ENCODE measurements around the gene ZNF213. TPM values are rescaled to one million over a fixed set of nuclear protein-coding genes. Genes with fewer than 3 reads are reported as not detected.
"Not testable (repeated sequence)": the region's sequence is repeated elsewhere in the genome, so short reads cannot be mapped to it uniquely, and the experiment has no call there.

The ZNF213 gene
- total and polyA plus RNA-seq, 2 donors from 2014 or later: 5.6 to 12.5 TPM

- FAIRE-seq (no peak), DNase-seq (no peak)
- Histone ChIP-seq H3K4me3 (ENCODE audit: low read length in 3 of 3) (no peak overlapping the region), H3K27ac (ENCODE audit: low read depth in 2 of 2, low read length in 2 of 2) (no peak overlapping the region), H3K4me1 (ENCODE audit: control insufficient read depth in 2 of 3, insufficient read depth in 2 of 3, low read depth in 1 of 3, low read length in 3 of 3) (peaks cover 0 to 7% (median 0%) of the 10 kb centered on the region in 3 donors), H3K9ac (ENCODE audit: low read length in 3 of 3) (no peak overlapping the region), H3K36me3 (ENCODE audit: control insufficient read depth in 2 of 3, insufficient read depth in 3 of 3, low read length in 3 of 3) (no peaks in the 10 kb centered on the region), H3K27me3 (ENCODE audit: control insufficient read depth, insufficient read depth, low read length) (peaks cover 64% of the 10 kb centered on the region), H3K9me3 (ENCODE audit: control insufficient read depth in 2 of 3, insufficient read depth in 1 of 3, low read length in 3 of 3) (no peaks in the 10 kb centered on the region)
- TF ChIP-seq CTCF (IDR thresholded peaks at IDR 0.05; ENCODE audit: borderline replicate concordance, extremely low read depth, insufficient read depth): no peak
- intact Hi-C loops (cut with DNase I): no loop called here
These were observed 45.6 kb downstream of the ZNF213 start for GRCh38 chr16:3180445-3180878.

- H3K27ac ChIP-seq (ENCODE audit: low read depth in 2 of 2, low read length in 2 of 2); intact Hi-C loops (cut with DNase I); H3K4me3 ChIP-seq (ENCODE audit: low read length in 3 of 3); DNase-seq; H3K9ac ChIP-seq (ENCODE audit: low read length in 3 of 3); H3K4me1 ChIP-seq (ENCODE audit: control insufficient read depth in 2 of 3, insufficient read depth in 2 of 3, low read depth in 1 of 3, low read length in 3 of 3); FAIRE-seq; H3K9me3 ChIP-seq (ENCODE audit: control insufficient read depth in 2 of 3, insufficient read depth in 1 of 3, low read length in 3 of 3); H3K36me3 ChIP-seq (ENCODE audit: control insufficient read depth in 2 of 3, insufficient read depth in 3 of 3, low read length in 3 of 3): not testable (repeated sequence)
- peaks cover 66% of the 10 kb centered on the region for H3K27me3 ChIP-seq (ENCODE audit: control insufficient read depth, insufficient read depth, low read length)
These were observed 47.4 kb downstream of the ZNF213 start for GRCh38 chr16:3182293-3182607.

GRCh38 chr16:3182608-3183444 lies 48.0 kb downstream of the ZNF213 start:
- no peaks in the 10 kb centered on the region for H3K36me3 ChIP-seq (ENCODE audit: control insufficient read depth in 2 of 3, insufficient read depth in 3 of 3, low read length in 3 of 3)
- no peak overlapping the region for H3K4me3 ChIP-seq (ENCODE audit: low read length in 3 of 3)
- no peak overlapping the region for H3K9ac ChIP-seq (ENCODE audit: low read length in 3 of 3)
- peaks cover 70% of the 10 kb centered on the region for H3K27me3 ChIP-seq (ENCODE audit: control insufficient read depth, insufficient read depth, low read length)
- no peak overlapping the region for H3K27ac ChIP-seq (ENCODE audit: low read depth in 2 of 2, low read length in 2 of 2)
- TF ChIP-seq CTCF (IDR thresholded peaks at IDR 0.05; ENCODE audit: borderline replicate concordance, extremely low read depth, insufficient read depth): no peak
- DNase-seq (peak in 1 of 5 donors; percentile 41), FAIRE-seq (no peak)
- peaks cover 0 to 7% (median 0%) of the 10 kb centered on the region in 3 donors for H3K4me1 ChIP-seq (ENCODE audit: control insufficient read depth in 2 of 3, insufficient read depth in 2 of 3, low read depth in 1 of 3, low read length in 3 of 3)
- H3K9me3 ChIP-seq (ENCODE audit: control insufficient read depth in 2 of 3, insufficient read depth in 1 of 3, low read length in 3 of 3): no peaks in the 10 kb centered on the region
- intact Hi-C loops (cut with DNase I): no loop called here

GRCh38 chr16:3183445-3184139 lies 48.8 kb downstream of the ZNF213 start:
- Histone ChIP-seq H3K4me3 (ENCODE audit: low read length in 3 of 3) (no peak overlapping the region), H3K9ac (ENCODE audit: low read length in 3 of 3) (no peak overlapping the region), H3K9me3 (ENCODE audit: control insufficient read depth in 2 of 3, insufficient read depth in 1 of 3, low read length in 3 of 3) (no peaks in the 10 kb centered on the region), H3K4me1 (ENCODE audit: control insufficient read depth in 2 of 3, insufficient read depth in 2 of 3, low read depth in 1 of 3, low read length in 3 of 3) (peaks cover 0 to 7% (median 0%) of the 10 kb centered on the region in 3 donors), H3K27me3 (ENCODE audit: control insufficient read depth, insufficient read depth, low read length) (peaks cover 67% of the 10 kb centered on the region), H3K36me3 (ENCODE audit: control insufficient read depth in 2 of 3, insufficient read depth in 3 of 3, low read length in 3 of 3) (no peaks in the 10 kb centered on the region), H3K27ac (ENCODE audit: low read depth in 2 of 2, low read length in 2 of 2) (no peak overlapping the region)
- intact Hi-C loops (cut with DNase I): no loop called here
- no peak for TF ChIP-seq CTCF (IDR thresholded peaks at IDR 0.05; ENCODE audit: borderline replicate concordance, extremely low read depth, insufficient read depth)
- FAIRE-seq (no peak), DNase-seq (peak in 1 of 5 donors; percentile 14)

All from kidney (tissue), 14 donors.